Erythroblast (primary cell): ENCODE results near the gene RAD18.

Experiments used
- GATA1 ChIP-seq: IDR thresholded peaks from 2 replicates; pipeline ENCODE4 v1.6.1; 2011; ENCODE audit warnings: low read depth, mild to moderate bottlenecking, control low read depth, low read length, moderate library complexity
- POLR2A ChIP-seq: IDR thresholded peaks from 2 replicates; pipeline ENCODE4 v1.6.1; 2011; ENCODE audit warnings: mild to moderate bottlenecking, low read length

DNA sequence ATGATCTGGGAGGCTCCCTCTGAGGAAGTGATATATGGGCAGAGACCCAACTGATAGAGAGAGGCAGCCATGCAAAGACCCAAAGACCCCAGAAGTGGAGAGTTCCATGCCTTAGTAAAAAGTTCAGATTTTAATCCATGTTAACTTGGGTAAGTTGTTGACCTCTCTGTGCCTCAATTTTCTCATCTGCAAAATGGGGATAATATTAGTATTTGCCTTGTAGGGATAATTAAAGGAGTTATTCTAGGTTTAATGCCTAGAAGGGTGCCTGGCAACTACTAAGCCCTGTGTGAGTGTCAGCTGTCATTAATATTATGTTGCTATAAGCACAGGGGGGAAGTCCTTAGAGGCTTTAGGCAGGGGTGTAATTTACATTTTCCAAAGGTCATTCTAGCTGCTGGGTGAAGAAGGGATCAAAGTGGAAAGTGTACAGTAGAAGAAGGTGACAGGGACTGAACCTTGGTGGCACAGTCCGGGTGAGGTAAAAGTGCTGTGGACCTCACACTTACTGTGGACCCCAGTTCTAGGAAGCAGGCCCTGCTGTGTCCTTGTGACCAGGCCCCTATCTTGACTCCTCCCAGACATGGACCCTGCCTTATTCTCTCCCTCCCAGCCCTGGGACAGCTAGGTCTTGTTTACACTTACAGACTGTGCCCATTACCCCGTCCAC is 3.0 kb upstream of the RAD18 start:
- TF ChIP-seq POLR2A (no peak), GATA1 (no peak)
